Globus pallidus (tissue), 1 donor: ENCODE results near the gene TSPAN3.
A peak's percentile ranks its signal among the peaks of the same experiment; 100 is the strongest.

ENCODE experiments used
- DNase-seq: peaks from one replicate; pipeline ENCODE4 v3.0.0-alpha.2; 2015; ENCODE audit warnings: low spot score

The TSPAN3 gene

DNA sequence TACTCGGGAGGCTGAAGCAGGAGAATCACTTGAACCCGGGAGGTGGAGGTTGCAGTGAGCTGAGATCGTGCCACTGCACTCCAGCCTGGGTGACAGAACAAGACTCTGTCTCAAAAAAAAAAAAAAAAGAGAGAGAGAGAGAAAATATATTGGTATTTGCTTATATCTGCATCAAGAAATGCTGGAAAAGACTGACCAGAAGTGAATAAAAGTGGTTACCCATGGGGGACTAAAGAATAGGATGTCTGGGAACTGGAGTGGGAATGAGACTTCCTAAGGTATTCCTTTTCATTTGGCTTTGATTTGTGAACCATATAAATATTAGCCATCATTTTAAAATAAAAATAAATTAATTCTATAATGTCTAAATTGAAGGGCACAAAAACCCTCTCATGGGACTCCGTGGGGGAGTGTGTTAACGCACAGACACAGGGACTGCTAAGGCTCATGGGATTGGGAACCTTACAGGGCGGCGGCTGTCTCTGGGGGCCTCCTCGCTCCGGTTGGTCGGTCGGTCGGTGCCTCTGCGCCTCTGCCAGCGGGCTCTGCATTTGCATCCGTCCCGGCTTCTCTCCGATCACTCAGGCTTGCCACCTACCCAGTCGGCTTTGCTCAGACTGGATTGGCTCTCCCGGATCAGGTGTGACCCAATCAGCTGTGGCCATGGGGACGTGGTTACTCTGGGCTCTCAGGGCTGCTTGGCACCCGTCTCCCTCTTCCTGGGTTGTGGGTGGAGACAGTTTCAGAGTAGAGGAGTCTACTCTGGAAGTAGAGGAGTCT is 12.7 kb upstream of the TSPAN3 start:
- peak; percentile 63 for DNase-seq

GRCh38 chr15:77081971-77082370 is 11.1 kb upstream of the TSPAN3 start:
- DNase-seq: no peak

DNA sequence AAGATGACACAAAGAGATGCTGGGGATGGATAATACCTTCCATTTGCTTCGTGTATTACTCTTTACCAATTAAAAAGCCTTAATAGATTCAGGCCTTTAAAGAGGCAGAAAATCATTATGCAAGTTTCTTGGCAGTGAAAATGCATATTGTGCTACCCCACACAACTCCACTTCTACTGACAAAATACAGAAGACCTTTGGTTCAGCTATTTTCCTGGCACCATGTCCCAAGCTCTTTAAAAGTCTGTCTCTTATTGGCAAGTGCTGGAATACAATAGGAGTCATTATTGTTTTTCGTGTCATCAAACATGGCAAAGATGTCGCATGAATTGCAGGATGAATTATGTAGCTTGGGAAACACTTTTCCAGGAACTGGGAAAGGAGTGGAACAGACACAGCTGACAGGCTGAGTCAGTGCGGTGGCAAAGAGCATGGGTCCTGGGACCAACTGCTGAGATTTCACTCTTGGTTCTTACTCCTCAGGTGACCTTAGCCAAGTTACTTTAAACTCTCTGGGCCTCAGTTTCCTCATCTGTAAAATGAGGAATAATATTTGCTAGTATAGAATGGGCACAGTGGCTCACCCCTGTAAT is 5.5 kb upstream of the TSPAN3 start:
- DNase-seq: peak; percentile 71

DNA sequence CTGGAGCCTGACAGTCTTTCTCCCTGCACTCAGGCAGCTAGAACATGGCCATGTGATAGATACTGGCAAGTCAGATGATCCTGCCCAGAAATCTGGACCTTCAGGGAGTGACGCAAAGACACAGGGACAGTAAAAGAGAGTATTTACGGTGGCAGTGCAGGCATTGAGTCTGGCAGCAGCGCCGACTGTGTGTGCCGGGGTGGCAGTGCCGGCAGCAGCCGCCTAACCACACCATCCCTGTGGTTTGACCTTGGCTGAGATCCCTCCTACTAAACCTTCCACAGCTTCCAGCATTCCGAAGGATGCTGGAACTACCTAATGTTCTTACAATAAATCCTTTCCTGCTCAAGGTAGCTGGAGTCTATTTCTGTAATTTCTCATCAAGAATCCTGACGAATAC is 4.6 kb upstream of the TSPAN3 start:
- peak; percentile 57 for DNase-seq

- DNase-seq: no peak
Observed at GRCh38 chr15:77074350-77074749, 3.4 kb upstream of the TSPAN3 start.

DNA sequence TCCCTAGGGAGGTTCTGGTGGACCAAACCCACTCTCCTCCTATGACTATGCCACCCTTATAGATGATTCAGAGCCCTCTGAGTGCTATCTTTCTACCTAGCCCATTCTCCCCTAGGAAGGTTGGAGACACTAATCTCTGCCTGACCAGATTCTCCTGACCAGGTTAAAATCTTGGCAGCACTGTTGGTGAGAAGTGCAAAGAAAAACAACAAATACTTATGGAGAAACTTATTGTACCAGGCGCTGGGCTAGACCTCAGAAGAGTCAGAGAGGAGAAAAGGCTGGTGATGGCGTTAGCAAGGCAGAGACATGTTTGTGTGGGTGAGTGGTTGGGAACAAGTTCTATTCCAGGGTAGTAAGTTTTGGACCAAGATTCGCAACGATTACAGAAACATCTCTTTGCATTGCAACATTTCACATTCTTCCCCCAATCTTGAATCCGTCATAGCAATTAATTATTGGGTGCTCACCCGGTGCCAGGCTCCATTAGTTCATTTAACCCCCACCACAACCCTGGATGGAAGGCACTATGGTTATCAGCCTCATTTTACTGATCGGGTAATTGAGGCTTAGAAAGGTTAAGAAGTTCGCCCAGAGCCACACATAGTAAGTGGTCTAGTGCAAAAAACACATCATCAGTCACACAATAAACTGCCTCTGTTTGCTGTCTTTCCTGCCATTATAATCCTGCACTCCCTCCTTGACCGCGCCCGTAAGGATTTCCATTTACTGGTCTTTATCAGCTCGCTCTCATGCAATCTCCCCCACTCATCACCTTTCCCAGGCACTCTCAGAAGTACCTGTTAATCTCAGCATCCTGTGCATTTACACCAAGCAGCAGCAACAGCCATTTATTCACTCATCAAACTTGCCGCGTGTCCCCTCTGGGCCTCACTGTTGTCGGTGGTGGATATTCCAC is 655 bp upstream of the TSPAN3 start:
- DNase-seq: no peak

DNA sequence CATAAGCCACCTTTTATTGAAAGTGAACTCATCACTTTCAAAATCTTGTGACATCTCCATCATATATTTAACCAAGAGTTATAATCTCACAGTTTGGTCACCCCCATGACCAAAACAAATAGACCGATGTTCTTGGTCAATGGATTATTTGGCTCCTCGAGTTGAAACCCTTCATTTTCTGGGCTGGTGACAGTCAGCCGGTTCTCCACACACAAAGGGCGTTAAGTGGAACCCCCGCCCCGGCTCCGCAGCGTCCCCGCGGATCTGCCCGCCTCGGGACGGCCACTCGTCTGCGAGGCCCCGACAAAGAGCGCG is 772 bp downstream of the TSPAN3 start:
- DNase-seq: no peak

DNA sequence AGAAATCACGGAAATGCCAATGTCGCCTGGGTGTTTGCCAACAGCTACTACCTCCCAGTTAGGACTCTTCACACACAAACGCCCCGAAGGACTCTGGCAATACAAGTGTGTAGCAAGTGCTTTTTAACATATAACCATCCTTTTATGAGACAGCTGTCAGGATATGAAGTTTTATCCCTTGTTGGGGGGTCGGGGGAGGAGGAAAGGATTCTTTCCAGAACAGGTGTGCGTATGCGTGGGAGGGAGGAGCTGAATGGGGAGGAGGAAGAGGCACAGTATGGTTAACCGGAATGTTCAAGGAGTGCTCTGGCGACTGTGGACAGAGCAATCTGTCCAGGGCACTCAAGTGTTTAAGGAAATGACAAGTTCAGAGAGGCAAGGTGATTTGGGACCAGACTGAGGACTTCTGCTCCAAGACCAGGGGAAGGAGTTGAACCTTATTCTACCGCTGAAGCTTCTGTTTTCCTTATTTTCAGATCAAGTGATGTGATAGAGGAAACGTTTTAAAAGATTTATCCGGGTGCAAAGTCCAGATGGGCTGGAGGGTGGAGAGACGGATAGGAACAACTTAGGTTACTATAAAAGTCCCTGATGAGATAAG is 1.3 kb downstream of the TSPAN3 start:
- no peak for DNase-seq

DNA sequence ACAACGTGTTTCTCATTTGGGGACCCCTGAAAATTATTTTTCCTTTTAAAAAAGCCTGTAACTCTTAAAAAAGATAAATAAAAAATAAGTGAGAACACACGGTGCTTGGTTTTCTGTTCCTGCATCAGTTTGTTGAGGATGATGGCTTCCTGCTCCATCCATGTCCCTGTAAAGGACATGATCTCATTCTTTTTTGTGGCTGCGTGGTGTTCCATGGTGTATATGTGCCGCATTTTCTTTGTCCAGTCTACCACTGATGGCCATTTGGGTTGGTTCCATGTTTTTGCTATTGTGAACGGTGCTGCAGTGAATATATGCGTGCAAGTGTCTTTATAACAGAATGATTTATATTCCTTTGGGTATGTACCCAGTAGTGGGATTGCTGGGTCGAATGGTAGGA is 2.3 kb downstream of the TSPAN3 start:
- DNase-seq: no peak

GRCh38 chr15:77067691-77068367 is 3.1 kb downstream of the TSPAN3 start:
- no peak for DNase-seq

DNA sequence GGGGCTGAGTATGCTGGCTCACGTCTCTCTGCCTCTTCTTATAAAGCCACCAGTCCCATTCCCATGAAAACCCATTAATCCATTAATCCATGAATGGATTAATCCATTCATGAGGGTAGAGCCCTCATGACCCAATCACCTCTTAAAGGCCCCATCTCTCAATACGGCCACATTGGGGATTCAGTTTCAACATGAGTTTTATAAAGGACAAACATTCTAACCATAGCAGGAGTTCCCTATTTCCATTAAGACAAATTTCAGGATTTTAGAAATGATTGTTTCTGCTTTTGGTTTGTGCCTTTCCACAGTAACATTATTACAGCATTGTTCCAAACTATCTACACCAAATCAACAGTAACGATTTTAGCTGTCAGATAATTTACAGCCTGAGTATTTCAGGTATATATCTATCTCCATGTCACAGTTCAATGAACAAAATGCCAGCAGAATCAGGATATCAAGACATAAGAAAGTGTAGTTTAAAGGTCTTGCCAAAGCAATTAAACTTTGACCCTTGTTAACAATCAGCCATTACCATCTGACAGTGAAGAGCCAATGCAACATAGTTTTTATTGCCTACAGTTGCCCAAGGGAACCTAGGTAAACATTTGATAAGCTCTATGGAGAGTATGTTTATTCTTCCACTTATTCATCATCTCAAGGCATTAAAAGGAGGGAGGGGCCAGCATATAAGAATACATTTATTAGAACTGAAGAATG is 3.8 kb downstream of the TSPAN3 start:
- DNase-seq: no peak

DNA sequence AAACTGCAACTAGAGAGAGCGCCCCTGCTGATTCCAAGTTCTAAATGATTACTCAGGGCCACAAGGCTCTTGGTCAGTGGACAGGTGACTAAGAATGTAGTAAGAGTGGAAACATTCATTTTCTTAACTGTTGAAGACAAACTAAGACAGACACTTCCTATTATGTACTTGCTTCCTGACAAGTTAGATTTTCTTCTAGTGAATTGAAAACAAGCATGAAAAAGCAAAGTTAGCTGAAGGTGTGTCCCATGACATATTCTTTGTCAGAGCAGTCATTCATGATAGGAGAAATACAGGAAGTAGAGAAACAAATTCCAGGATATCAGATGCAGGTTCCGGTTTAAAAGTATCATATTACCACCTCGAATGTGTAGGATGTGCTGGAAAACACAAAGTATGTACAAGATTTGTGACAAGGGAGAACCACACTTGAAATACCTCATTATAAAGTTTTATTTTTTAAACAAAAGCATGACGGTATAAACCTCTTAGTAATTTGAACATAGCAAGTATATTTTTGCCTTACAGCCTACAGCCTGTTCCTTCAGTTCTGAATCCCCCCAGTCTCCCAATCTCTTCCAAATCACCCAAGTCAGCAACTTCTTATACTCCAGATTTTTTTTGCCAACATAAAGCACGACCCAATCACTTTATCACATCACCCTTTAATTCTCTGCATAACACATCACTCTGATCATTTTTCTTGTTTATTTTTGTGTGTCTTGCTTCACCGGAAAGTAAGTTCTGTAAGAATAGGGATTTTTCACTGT is 6.2 kb downstream of the TSPAN3 start:
- DNase-seq: no peak

DNA sequence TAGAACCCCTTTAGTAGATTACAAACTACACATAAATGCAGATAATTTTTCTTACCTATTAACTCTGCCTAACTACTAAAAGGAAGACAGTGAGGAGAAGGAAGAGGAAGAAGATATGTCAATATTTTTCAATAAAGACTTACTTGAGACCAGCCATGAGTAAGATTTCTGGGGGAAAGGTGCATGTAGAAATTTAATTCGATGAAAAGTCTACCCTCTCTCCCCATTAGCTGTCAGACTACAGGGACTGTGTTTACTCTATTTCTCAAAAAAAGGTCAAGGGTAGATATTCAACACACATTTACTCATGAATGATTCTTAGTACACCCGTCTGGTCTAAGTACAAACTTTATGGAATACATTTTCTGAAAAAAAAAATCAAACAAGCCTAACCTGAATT is 6.8 kb downstream of the TSPAN3 start:
- DNase-seq: no peak

DNA sequence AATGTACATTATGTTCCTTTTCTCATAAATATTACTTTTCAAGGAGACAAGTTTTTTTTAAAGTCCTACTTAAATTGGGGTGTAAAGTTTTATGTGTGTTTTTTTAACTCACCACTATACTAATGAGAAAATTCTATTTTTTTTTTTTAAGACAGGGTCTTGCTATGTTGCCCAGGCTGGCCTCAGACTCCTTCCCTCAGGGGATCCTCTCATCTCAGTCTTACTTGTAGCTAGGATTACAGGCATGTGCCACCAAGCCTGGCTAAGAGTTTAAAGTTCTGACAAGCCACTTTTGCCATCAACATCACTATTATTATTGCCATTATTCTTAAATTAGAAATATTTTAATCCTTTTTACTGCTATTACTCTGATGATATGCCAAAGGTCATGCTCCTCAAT is 7.7 kb downstream of the TSPAN3 start:
- DNase-seq: no peak

DNA sequence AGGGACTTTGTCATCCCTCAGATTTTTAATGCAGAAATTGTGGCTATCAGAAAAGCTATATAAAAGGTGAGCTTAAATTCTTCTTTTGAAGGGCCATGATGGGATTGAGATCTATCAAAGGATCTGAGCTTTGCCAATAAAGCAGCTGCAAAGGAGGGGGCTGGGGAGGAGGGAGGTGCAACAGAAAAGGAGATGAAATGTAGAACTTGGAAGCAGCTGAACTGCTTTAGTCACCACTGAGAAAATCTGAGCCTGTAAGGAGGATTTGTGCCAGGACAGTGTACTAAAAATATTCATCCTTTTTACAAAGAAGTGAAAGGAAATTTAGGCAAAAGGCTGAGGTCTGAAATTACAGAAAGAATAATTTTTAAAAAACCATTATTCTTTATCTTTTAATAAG is 10.4 kb downstream of the TSPAN3 start:
- peak; percentile 51 for DNase-seq

GRCh38 chr15:77059786-77060361 is 11.0 kb downstream of the TSPAN3 start:
- no peak for DNase-seq

DNA sequence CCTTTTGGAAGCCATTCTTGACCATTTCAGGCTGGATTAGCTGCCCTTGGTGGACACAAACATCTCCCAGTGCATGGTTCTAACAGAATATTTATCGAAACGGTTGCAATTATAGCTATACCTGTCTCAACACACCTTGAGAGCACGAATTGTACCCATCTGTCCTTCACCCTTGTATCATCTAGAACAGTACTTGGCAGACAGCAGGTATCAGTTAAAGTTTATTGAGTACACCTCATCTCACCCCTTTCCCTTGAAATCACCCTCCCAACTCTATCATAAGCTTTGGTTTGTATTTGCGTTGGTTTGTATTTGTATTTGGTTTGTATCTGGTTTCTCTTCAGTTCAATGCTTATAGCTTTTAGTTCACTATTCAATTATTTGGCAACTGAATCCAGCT is 12.4 kb downstream of the TSPAN3 start:
- no peak for DNase-seq

GRCh38 chr15:77057685-77058084 is 13.2 kb downstream of the TSPAN3 start:
- no peak for DNase-seq

DNA sequence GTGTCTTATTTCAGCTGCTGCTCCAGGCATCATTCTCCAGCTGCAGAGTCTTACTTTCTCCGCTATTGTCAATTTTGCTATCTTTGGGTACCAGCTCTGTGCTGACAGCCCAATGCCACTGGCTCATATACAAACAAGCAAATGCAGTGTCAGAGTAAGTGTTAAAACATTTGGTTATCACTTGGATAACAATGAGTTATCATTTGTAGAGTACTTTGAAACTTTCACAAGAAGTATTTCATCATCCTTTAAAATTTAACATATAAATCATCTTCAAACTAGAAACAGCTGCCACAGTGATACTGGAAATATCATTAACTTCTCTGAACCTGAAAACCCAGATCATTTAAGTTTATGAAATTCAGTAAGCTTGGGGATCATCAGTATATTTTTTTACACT is 13.8 kb downstream of the TSPAN3 start:
- no peak for DNase-seq

DNA sequence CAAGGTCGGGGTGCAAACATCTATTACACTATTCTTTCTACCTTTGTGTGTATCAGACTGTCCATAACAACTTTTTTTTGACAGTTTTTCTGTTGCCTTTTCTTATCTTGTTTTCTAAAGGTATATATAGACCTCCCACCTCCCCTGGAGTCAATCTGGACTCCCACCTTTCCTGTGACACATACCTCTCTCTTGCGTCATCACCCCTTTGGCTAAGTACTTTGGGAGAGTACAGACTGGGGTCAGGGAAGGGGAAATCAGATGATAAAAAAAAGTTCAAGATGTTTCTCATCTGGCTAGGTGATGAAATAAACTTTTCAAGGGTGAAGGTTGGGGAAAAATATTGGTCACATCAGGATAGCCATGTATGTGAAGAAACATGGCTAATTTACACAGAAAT is 17.2 kb downstream of the TSPAN3 start:
- no peak for DNase-seq
